Natural killer cell (primary cell): ENCODE measurements around the gene CATSPERZ. TPM values are rescaled to one million over a fixed set of nuclear protein-coding genes. Genes with fewer than 3 reads are reported as not detected.
A peak's percentile ranks its signal among the peaks of the same experiment; 100 is the strongest.

Source experiments
- ATAC-seq, 3 donors: fragments of 150-1000 bp in 2 of 3; fragments of 200-7000 bp in 1 of 3; cut with Tn5 transposase; 1 replicate in 1 of 3; 2 replicates in 2 of 3; pipeline ENCODE4 v1.10.0; 2021; ENCODE audit warnings: mild to moderate bottlenecking in 2 of 3, moderate library complexity in 2 of 3
- DNase-seq, 2 donors: peaks; one replicate each; pipeline versions ENCODE4 v3.0.0 to v3.0.0-alpha.2; 2013 to 2021; ENCODE audit warnings: mixed read lengths in 1 of 2
- H3K27ac ChIP-seq: one replicate; pipeline ENCODE4 v1.5.1; 2013; ENCODE audit warnings: mild to moderate bottlenecking, low read length
- H3K27me3 ChIP-seq: one replicate; pipeline ENCODE4 v1.6.1; 2013; ENCODE audit warnings: low read length; ENCODE audit not compliant: control insufficient read depth, insufficient read depth
- H3K36me3 ChIP-seq: one replicate; pipeline ENCODE4 v1.6.1; 2013; ENCODE audit warnings: low read length; ENCODE audit not compliant: control insufficient read depth, insufficient read depth
- H3K4me1 ChIP-seq: one replicate; pipeline ENCODE4 v1.6.1; 2013; ENCODE audit warnings: low read length; ENCODE audit not compliant: control insufficient read depth, insufficient read depth
- H3K4me3 ChIP-seq: one replicate; pipeline ENCODE4 v1.5.1; 2013; ENCODE audit warnings: low read length
- H3K9me3 ChIP-seq: one replicate; pipeline ENCODE4 v1.6.1; 2013; ENCODE audit warnings: low read length; ENCODE audit not compliant: control insufficient read depth, insufficient read depth
- H3K27ac Mint-ChIP-seq, 2 donors: one replicate each; pipeline ENCODE4 v1.8.0; 2022; ENCODE audit warnings: mild to moderate bottlenecking in 2 of 2, mixed read lengths in 2 of 2, moderate library complexity in 1 of 2
- H3K27me3 Mint-ChIP-seq, 2 donors: one replicate each; pipeline ENCODE4 v1.8.0; 2022; ENCODE audit warnings: low read depth in 2 of 2, mixed read lengths in 2 of 2
- H3K36me3 Mint-ChIP-seq: one replicate; pipeline ENCODE4 v1.8.0; 2022; ENCODE audit warnings: mixed read lengths
- H3K4me1 Mint-ChIP-seq, 2 donors: one replicate each; pipeline ENCODE4 v1.8.0; 2022; ENCODE audit warnings: mixed read lengths in 2 of 2
- H3K4me3 Mint-ChIP-seq: one replicate; pipeline ENCODE4 v1.8.0; 2022; ENCODE audit warnings: mild to moderate bottlenecking, moderate library complexity, mixed read lengths
- H3K9me3 Mint-ChIP-seq, 2 donors: one replicate each; pipeline ENCODE4 v1.8.0; 2022; ENCODE audit warnings: mixed read lengths in 2 of 2
- WGBS: methylation state at CpG from one replicate; pipeline ENCODE4 v1.1.7; 2013; ENCODE audit warnings: missing lambda C conversion rate; ENCODE audit not compliant: insufficient coverage; 5-methylcytosine and 5-hydroxymethylcytosine counted together
- intact Hi-C: fragments of 100-400 bp; cut with micrococcal nuclease; formaldehyde crosslinking; loops from one replicate; pipeline ENCODE4 v1.14.2; 2022
- total RNA-seq, 4 donors: library from RNA; stranded (reverse); fragments of 120-200 nt in 1 of 4; gene quantifications; one replicate each; pipeline versions ENCODE4 v1.2.3 to v1.2.4, GENCODE V29; 2013 to 2022
- TF ChIP-seq, protein P1 (sequence below): fragments of 200-600 bp; IDR thresholded peaks from one replicate; pipeline ENCODE4 v1.8.0; 2022; ENCODE audit warnings: antibody characterized with exemption

CATSPERZ gene
- total RNA-seq, 3 donors from 2014 or later (not counting 1 experiment from before 2014, with no cell fraction given): 0.80 to 0.90 TPM; not detected in 1

GRCh38 chr11:64260147-64260708 lies 39.9 kb upstream of the CATSPERZ start:
- H3K9me3 Mint-ChIP-seq: no peaks in the 10 kb centered on the region
- Histone ChIP-seq H3K9me3 (no peaks in the 10 kb centered on the region), H3K4me1 (no peaks in the 10 kb centered on the region), H3K4me3 (no peak overlapping the region), H3K27me3 (no peaks in the 10 kb centered on the region), H3K36me3 (peaks cover 6% of the 10 kb centered on the region), H3K27ac (no peak overlapping the region)
- no peaks in the 10 kb centered on the region for H3K36me3 Mint-ChIP-seq
- WGBS: 90% methylated on average over 6 of the region's 6 CpGs
- no peaks in the 10 kb centered on the region for H3K27me3 Mint-ChIP-seq
- peaks cover 0 to 9% of the 10 kb centered on the region in 2 donors for H3K4me1 Mint-ChIP-seq
- peak overlapping the region in 1 of 2 donors; percentile 37 for H3K27ac Mint-ChIP-seq
- no peak for DNase-seq
- TF ChIP-seq, protein P1, sequence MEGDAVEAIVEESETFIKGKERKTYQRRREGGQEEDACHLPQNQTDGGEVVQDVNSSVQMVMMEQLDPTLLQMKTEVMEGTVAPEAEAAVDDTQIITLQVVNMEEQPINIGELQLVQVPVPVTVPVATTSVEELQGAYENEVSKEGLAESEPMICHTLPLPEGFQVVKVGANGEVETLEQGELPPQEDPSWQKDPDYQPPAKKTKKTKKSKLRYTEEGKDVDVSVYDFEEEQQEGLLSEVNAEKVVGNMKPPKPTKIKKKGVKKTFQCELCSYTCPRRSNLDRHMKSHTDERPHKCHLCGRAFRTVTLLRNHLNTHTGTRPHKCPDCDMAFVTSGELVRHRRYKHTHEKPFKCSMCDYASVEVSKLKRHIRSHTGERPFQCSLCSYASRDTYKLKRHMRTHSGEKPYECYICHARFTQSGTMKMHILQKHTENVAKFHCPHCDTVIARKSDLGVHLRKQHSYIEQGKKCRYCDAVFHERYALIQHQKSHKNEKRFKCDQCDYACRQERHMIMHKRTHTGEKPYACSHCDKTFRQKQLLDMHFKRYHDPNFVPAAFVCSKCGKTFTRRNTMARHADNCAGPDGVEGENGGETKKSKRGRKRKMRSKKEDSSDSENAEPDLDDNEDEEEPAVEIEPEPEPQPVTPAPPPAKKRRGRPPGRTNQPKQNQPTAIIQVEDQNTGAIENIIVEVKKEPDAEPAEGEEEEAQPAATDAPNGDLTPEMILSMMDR: no peak
- no peak for ATAC-seq
- no peak overlapping the region for H3K4me3 Mint-ChIP-seq
- intact Hi-C loops: no loop called here

DNA sequence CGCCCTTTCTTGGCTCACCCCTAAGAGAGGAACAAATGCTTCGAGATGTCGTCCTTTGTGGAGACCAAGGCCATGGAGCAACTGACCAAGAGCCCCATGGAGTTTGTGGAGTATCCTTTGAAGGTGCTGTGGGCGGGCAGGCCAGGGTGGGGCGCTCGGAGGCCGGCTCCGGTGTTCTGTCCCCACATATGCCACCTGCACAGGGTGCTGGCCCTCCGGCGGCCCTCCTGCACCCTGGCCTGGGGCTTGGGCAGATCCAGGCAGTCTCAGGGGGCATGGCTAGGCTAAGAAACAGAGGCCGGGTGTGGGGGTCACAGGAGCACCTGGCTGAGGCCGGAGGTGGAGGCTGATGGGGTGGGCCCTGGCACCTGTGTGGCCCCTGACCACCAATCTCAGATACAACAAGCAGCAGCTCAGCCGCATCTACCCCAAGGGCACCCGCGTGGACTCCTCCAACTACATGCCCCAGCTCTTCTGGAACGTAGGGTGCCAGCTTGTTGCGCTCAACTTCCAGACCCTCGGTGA lies 38.5 kb upstream of the CATSPERZ start:
- Histone ChIP-seq H3K4me1 (no peaks in the 10 kb centered on the region), H3K9me3 (no peaks in the 10 kb centered on the region), H3K27ac (no peak overlapping the region), H3K36me3 (peaks cover 2% of the 10 kb centered on the region), H3K4me3 (no peak overlapping the region), H3K27me3 (no peaks in the 10 kb centered on the region)
- TF ChIP-seq, protein P1: no peak
- H3K27me3 Mint-ChIP-seq: no peaks in the 10 kb centered on the region
- no peak for ATAC-seq
- no peaks in the 10 kb centered on the region for H3K9me3 Mint-ChIP-seq
- H3K4me3 Mint-ChIP-seq: no peak overlapping the region
- H3K4me1 Mint-ChIP-seq: peaks cover 0 to 9% of the 10 kb centered on the region in 2 donors
- no peaks in the 10 kb centered on the region for H3K36me3 Mint-ChIP-seq
- no peak for DNase-seq
- WGBS: 95% methylated on average over 18 of the region's 18 CpGs
- intact Hi-C loops: no loop called here
- H3K27ac Mint-ChIP-seq: no peak overlapping the region

- Histone ChIP-seq H3K36me3 (no peaks in the 10 kb centered on the region), H3K9me3 (no peaks in the 10 kb centered on the region), H3K4me1 (peaks cover 1% of the 10 kb centered on the region), H3K4me3 (no peak overlapping the region), H3K27ac (no peak overlapping the region), H3K27me3 (no peaks in the 10 kb centered on the region)
- TF ChIP-seq, protein P1: no peak
- intact Hi-C loops: no loop called here
- Mint-ChIP-seq H3K27me3 (no peaks in the 10 kb centered on the region), H3K4me1 (peaks cover 0 to 9% of the 10 kb centered on the region in 2 donors), H3K9me3 (no peaks in the 10 kb centered on the region), H3K4me3 (no peak overlapping the region), H3K36me3 (no peaks in the 10 kb centered on the region), H3K27ac (no peak overlapping the region)
- WGBS: 96% methylated on average over 42 of the region's 42 CpGs
- no peak for ATAC-seq
- no peak for DNase-seq
Measured at GRCh38 chr11:64262271-64263002, 37.7 kb upstream of the CATSPERZ start.
